ENCODE results near the gene IMPDH1.

Gene IMPDH1

GRCh38 chr7:128379900-128380479, 29.8 kb downstream of the IMPDH1 start:
- no peak overlapping the region for H3K4me3 ChIP-seq (ENCODE audit: low read length)
- peaks cover 5% of the 10 kb centered on the region for H3K4me1 ChIP-seq (ENCODE audit: control insufficient read depth, insufficient read depth, low read length)
- H3K4me2 ChIP-seq (ENCODE audit: low read length) = no peak overlapping the region
- H3K36me3 ChIP-seq (ENCODE audit: insufficient read depth, low read length) = no peaks in the 10 kb centered on the region
- H3K9ac ChIP-seq (ENCODE audit: low read depth, low read length) = no peak overlapping the region
- peaks cover 10% of the 10 kb centered on the region for H3K27me3 ChIP-seq (ENCODE audit: control insufficient read depth, insufficient read depth, low read length)
- no peaks in the 10 kb centered on the region for H3K9me3 ChIP-seq (replicated peaks; ENCODE audit: low read length)

- Histone ChIP-seq H3K27me3 (ENCODE audit: control insufficient read depth, insufficient read depth, low read length) (peaks cover 17% of the 10 kb centered on the region), H3K4me1 (ENCODE audit: control insufficient read depth, insufficient read depth, low read length) (peaks cover under 1% of the 10 kb centered on the region), H3K9ac (ENCODE audit: low read depth, low read length) (no peak overlapping the region), H3K4me3 (ENCODE audit: low read length) (no peak overlapping the region), H3K9me3 (replicated peaks; ENCODE audit: low read length) (no peaks in the 10 kb centered on the region), H3K36me3 (ENCODE audit: insufficient read depth, low read length) (no peaks in the 10 kb centered on the region), H3K4me2 (ENCODE audit: low read length) (no peak overlapping the region)
Observed at GRCh38 chr7:128378637-128379036, 31.1 kb downstream of the IMPDH1 start.

GRCh38 chr7:128376077-128376476, 33.7 kb downstream of the IMPDH1 start:
- Histone ChIP-seq H3K9me3 (replicated peaks; ENCODE audit: low read length) (no peaks in the 10 kb centered on the region), H3K4me3 (ENCODE audit: low read length) (no peak overlapping the region), H3K4me2 (ENCODE audit: low read length) (no peak overlapping the region), H3K4me1 (ENCODE audit: control insufficient read depth, insufficient read depth, low read length) (no peaks in the 10 kb centered on the region), H3K9ac (ENCODE audit: low read depth, low read length) (no peak overlapping the region), H3K27me3 (ENCODE audit: control insufficient read depth, insufficient read depth, low read length) (peaks cover 23% of the 10 kb centered on the region), H3K36me3 (ENCODE audit: insufficient read depth, low read length) (no peaks in the 10 kb centered on the region)

- H3K27me3 ChIP-seq (ENCODE audit: control insufficient read depth, insufficient read depth, low read length) = peaks cover 23% of the 10 kb centered on the region
- no peaks in the 10 kb centered on the region for H3K9me3 ChIP-seq (replicated peaks; ENCODE audit: low read length)
- H3K36me3 ChIP-seq (ENCODE audit: insufficient read depth, low read length) = no peaks in the 10 kb centered on the region
- H3K4me3 ChIP-seq (ENCODE audit: low read length) = no peak overlapping the region
- H3K4me2 ChIP-seq (ENCODE audit: low read length) = no peak overlapping the region
- H3K4me1 ChIP-seq (ENCODE audit: control insufficient read depth, insufficient read depth, low read length) = no peaks in the 10 kb centered on the region
- no peak overlapping the region for H3K9ac ChIP-seq (ENCODE audit: low read depth, low read length)
Observed at GRCh38 chr7:128374041-128374440, 35.7 kb downstream of the IMPDH1 start.

- Histone ChIP-seq H3K36me3 (ENCODE audit: insufficient read depth, low read length) (no peaks in the 10 kb centered on the region), H3K9me3 (replicated peaks; ENCODE audit: low read length) (no peaks in the 10 kb centered on the region), H3K4me2 (ENCODE audit: low read length) (no peak overlapping the region), H3K27me3 (ENCODE audit: control insufficient read depth, insufficient read depth, low read length) (peaks cover 21% of the 10 kb centered on the region), H3K4me1 (ENCODE audit: control insufficient read depth, insufficient read depth, low read length) (no peaks in the 10 kb centered on the region), H3K4me3 (ENCODE audit: low read length) (no peak overlapping the region), H3K9ac (ENCODE audit: low read depth, low read length) (no peak overlapping the region)
Observed at GRCh38 chr7:128373606-128374005, 36.2 kb downstream of the IMPDH1 start.

- Histone ChIP-seq H3K4me3 (ENCODE audit: low read length) (no peak overlapping the region), H3K27me3 (ENCODE audit: control insufficient read depth, insufficient read depth, low read length) (peaks cover 35% of the 10 kb centered on the region), H3K4me2 (ENCODE audit: low read length) (no peak overlapping the region), H3K9me3 (replicated peaks; ENCODE audit: low read length) (no peaks in the 10 kb centered on the region), H3K36me3 (ENCODE audit: insufficient read depth, low read length) (no peaks in the 10 kb centered on the region), H3K9ac (ENCODE audit: low read depth, low read length) (no peak overlapping the region), H3K4me1 (ENCODE audit: control insufficient read depth, insufficient read depth, low read length) (no peaks in the 10 kb centered on the region)
Observed at GRCh38 chr7:128370491-128370890, 39.3 kb downstream of the IMPDH1 start.

GRCh38 chr7:128366986-128367385, 42.8 kb downstream of the IMPDH1 start:
- Histone ChIP-seq H3K36me3 (ENCODE audit: insufficient read depth, low read length) (no peaks in the 10 kb centered on the region), H3K4me3 (ENCODE audit: low read length) (no peak overlapping the region), H3K27me3 (ENCODE audit: control insufficient read depth, insufficient read depth, low read length) (peaks cover 55% of the 10 kb centered on the region), H3K9ac (ENCODE audit: low read depth, low read length) (no peak overlapping the region), H3K4me1 (ENCODE audit: control insufficient read depth, insufficient read depth, low read length) (peaks cover 4% of the 10 kb centered on the region), H3K4me2 (ENCODE audit: low read length) (no peak overlapping the region), H3K9me3 (replicated peaks; ENCODE audit: low read length) (no peaks in the 10 kb centered on the region)

GRCh38 chr7:128366300-128366699, 43.5 kb downstream of the IMPDH1 start:
- H3K9ac ChIP-seq (ENCODE audit: low read depth, low read length) = no peak overlapping the region
- no peak overlapping the region for H3K4me3 ChIP-seq (ENCODE audit: low read length)
- H3K4me1 ChIP-seq (ENCODE audit: control insufficient read depth, insufficient read depth, low read length) = peaks cover 11% of the 10 kb centered on the region
- no peaks in the 10 kb centered on the region for H3K36me3 ChIP-seq (ENCODE audit: insufficient read depth, low read length)
- H3K4me2 ChIP-seq (ENCODE audit: low read length) = no peak overlapping the region
- no peaks in the 10 kb centered on the region for H3K9me3 ChIP-seq (replicated peaks; ENCODE audit: low read length)
- peaks cover 58% of the 10 kb centered on the region for H3K27me3 ChIP-seq (ENCODE audit: control insufficient read depth, insufficient read depth, low read length)

- H3K4me3 ChIP-seq (ENCODE audit: low read length) = no peak overlapping the region
- H3K4me2 ChIP-seq (ENCODE audit: low read length) = no peak overlapping the region
- H3K9me3 ChIP-seq (replicated peaks; ENCODE audit: low read length) = no peaks in the 10 kb centered on the region
- no peak overlapping the region for H3K9ac ChIP-seq (ENCODE audit: low read depth, low read length)
- peaks cover 65% of the 10 kb centered on the region for H3K27me3 ChIP-seq (ENCODE audit: control insufficient read depth, insufficient read depth, low read length)
- no peaks in the 10 kb centered on the region for H3K36me3 ChIP-seq (ENCODE audit: insufficient read depth, low read length)
- peaks cover 19% of the 10 kb centered on the region for H3K4me1 ChIP-seq (ENCODE audit: control insufficient read depth, insufficient read depth, low read length)
Observed at GRCh38 chr7:128365432-128365831, 44.4 kb downstream of the IMPDH1 start.

GRCh38 chr7:128364166-128364870, 45.5 kb downstream of the IMPDH1 start:
- Histone ChIP-seq H3K36me3 (ENCODE audit: insufficient read depth, low read length) (no peaks in the 10 kb centered on the region), H3K4me2 (ENCODE audit: low read length) (no peak overlapping the region), H3K9me3 (replicated peaks; ENCODE audit: low read length) (no peaks in the 10 kb centered on the region), H3K27me3 (ENCODE audit: control insufficient read depth, insufficient read depth, low read length) (peaks cover 74% of the 10 kb centered on the region), H3K9ac (ENCODE audit: low read depth, low read length) (no peak overlapping the region), H3K4me1 (ENCODE audit: control insufficient read depth, insufficient read depth, low read length) (peaks cover 19% of the 10 kb centered on the region), H3K4me3 (ENCODE audit: low read length) (no peak overlapping the region)

GRCh38 chr7:128363261-128363721, 46.5 kb downstream of the IMPDH1 start:
- no peaks in the 10 kb centered on the region for H3K36me3 ChIP-seq (ENCODE audit: insufficient read depth, low read length)
- no peak overlapping the region for H3K4me2 ChIP-seq (ENCODE audit: low read length)
- peaks cover 79% of the 10 kb centered on the region for H3K27me3 ChIP-seq (ENCODE audit: control insufficient read depth, insufficient read depth, low read length)
- peaks cover 19% of the 10 kb centered on the region for H3K4me1 ChIP-seq (ENCODE audit: control insufficient read depth, insufficient read depth, low read length)
- no peak overlapping the region for H3K9ac ChIP-seq (ENCODE audit: low read depth, low read length)
- no peak overlapping the region for H3K4me3 ChIP-seq (ENCODE audit: low read length)
- H3K9me3 ChIP-seq (replicated peaks; ENCODE audit: low read length) = no peaks in the 10 kb centered on the region

- Histone ChIP-seq H3K4me2 (ENCODE audit: low read length) (no peak overlapping the region), H3K9ac (ENCODE audit: low read depth, low read length) (no peak overlapping the region), H3K27me3 (ENCODE audit: control insufficient read depth, insufficient read depth, low read length) (peaks cover 83% of the 10 kb centered on the region), H3K9me3 (replicated peaks; ENCODE audit: low read length) (no peaks in the 10 kb centered on the region), H3K36me3 (ENCODE audit: insufficient read depth, low read length) (no peaks in the 10 kb centered on the region), H3K4me3 (ENCODE audit: low read length) (no peak overlapping the region), H3K4me1 (ENCODE audit: control insufficient read depth, insufficient read depth, low read length) (peaks cover 19% of the 10 kb centered on the region)
Observed at GRCh38 chr7:128362670-128363069, 47.1 kb downstream of the IMPDH1 start.
